ENCODE data around the gene RIC3.

The RIC3 gene

GRCh38 chr11:8102296-8102915 is 66.4 kb downstream of the RIC3 start:
- peak; percentile 40 for DNase-seq

GRCh38 chr11:8101421-8101820 is 67.4 kb downstream of the RIC3 start:
- no peak for DNase-seq

GRCh38 chr11:8100605-8101004 is 68.2 kb downstream of the RIC3 start:
- DNase-seq: peak; percentile 50

DNA sequence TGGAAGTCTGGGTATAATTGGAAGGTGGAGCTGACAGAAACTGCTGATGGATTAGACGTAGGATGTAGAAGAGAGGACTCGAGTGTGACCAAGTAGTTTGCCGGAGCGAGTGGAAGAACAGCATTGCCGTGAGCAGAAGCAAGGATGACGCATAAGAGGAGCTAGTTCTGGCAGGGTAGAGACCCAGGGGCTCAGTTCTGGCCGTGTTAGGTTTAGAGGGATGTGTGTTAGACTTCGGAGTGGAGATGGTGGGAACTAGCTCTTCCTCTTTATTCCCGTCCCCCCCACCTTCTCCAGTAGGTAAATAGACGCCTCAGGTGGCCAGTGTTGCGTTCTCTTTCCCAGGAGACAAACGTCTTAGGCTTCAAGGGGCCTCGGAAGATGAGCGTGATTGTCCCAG is 68.7 kb downstream of the RIC3 start:
- DNase-seq: no peak

GRCh38 chr11:8099291-8099899 is 69.4 kb downstream of the RIC3 start:
- peak; percentile 88 for DNase-seq

DNA sequence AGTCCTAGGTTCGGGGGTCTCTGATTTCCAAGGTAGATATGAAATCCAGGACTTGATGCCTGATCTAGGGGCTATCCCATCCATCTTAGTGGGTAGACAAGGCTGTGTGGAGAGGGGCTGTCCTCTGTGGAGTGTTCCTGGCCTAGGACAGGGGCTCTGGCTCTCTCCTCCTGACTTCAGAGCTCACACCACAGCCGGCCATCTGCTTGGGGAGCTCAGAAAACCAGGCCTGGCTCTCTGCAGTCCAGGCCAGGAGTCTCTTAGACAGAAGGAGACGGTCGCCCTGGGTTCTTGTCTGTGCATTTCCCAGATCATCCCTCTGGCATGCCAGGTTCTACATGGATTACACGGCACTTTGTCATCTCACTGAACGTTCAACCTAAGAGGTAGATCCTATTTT is 69.9 kb downstream of the RIC3 start:
- DNase-seq: peak; percentile 41

GRCh38 chr11:8098361-8098760 is 70.5 kb downstream of the RIC3 start:
- peak; percentile 41 for DNase-seq

DNA sequence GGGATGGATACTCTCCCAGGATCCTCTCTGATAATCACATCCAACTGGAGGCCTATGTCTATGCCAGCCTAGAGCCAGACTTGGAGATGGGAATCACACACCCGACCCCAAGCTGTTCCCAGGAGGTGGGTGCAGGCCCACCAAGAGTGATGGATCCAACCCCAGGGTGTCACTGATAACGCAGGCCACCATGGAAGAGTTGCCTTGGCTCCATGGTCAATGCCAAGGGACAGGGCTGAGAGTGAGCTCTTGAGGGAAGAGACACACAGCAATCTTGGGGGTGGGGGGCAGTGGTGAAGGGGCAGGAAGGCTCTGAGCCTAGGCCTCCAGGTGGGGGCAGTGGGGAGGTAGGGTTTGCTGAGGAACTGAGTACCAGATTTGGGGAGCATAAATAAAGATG is 70.9 kb downstream of the RIC3 start:
- no peak for DNase-seq

DNA sequence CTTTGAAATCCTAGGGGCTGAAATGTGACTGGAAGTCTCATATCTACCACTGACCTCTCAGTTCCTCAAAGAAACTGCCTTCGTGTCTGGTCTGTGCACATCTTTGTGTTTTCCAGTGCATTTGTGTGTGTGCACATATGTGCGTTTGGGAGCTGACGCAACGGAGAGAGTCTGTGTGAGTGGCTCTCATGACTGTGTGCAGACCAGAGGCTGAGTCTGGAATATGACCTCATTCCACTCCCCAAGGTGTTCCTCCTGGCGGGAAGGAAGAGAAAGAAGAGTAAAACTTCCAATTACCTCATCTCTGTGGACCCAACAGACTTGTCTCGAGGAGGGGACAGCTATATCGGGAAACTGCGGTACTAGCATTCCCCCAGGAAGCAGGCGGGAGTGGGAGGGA is 71.4 kb downstream of the RIC3 start:
- DNase-seq: peak; percentile 30

- DNase-seq: peak; percentile 46
Measured at GRCh38 chr11:8097062-8097461, 71.8 kb downstream of the RIC3 start.

DNA sequence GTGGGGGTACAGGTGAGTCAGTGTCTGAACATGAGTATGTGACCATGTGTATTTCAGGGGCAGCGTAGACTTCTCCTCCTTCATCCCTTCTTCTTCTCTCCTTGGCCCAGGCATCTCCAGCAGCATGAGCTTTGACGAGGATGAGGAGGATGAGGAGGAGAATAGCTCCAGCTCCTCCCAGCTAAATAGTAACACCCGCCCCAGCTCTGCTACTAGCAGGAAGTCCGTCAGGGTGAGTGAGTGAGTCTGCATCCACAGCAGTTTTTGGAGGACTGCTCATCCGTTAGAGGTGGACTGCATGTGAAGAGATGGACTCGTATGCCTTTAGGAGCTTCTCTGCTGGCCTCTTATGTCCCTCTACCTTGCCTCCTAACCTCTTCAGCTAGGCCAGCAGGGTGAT is 72.2 kb downstream of the RIC3 start:
- DNase-seq: peak; percentile 41

GRCh38 chr11:8095806-8096522 is 72.9 kb downstream of the RIC3 start:
- peak; percentile 43 for DNase-seq

GRCh38 chr11:8095371-8095770 is 73.5 kb downstream of the RIC3 start:
- peak; percentile 33 for DNase-seq

DNA sequence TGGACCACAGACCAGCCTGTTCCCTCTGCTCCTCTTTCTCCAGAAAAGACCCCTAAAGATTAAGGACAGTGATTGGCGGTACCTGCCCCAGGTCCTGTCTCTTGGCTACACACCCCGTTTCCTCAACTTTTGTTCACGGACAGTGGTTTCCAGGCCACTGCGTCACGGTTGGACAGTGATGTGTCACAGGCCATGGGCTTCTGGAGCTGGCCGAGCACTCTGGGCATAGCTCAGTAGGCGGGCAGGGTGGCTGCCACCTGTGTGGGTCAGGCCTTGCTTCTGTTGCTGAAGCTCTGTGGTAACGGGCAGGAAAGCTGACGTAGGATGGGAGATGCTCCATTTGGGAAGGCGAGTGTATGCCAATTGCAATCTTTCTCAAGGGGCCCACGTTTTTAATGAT is 74.2 kb downstream of the RIC3 start:
- no peak for DNase-seq

DNA sequence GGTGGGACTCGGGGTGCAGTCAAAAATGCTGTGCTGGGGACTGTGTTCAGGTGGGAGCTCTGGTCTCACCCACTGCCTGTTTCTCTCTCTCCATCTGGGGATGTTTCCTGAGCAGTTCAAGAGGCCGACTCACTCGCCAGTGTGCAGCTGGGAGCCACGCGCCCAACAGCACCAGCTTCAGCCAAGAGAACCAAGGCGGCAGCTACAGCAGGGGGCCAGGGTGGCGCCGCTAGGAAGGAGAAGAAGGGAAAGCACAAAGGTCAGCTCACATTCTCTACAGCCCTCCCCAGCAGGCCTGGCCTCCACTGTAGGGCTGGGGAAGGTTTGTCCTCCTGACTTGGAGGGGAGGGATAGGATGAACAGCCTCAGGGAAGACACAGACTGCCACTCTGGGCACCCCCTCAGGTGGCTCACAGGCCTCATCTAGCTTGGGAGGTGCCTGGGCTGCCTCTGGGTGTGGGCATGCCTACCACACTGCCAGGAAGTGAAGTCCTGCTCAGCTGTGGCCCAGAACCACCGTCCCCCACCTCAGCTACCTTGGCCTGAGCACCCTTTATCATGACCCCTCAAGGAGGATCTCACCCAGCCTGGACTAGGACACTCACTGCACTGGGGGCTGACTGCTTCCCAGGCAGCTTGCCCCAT is 74.8 kb downstream of the RIC3 start:
- DNase-seq: peak; percentile 54

DNA sequence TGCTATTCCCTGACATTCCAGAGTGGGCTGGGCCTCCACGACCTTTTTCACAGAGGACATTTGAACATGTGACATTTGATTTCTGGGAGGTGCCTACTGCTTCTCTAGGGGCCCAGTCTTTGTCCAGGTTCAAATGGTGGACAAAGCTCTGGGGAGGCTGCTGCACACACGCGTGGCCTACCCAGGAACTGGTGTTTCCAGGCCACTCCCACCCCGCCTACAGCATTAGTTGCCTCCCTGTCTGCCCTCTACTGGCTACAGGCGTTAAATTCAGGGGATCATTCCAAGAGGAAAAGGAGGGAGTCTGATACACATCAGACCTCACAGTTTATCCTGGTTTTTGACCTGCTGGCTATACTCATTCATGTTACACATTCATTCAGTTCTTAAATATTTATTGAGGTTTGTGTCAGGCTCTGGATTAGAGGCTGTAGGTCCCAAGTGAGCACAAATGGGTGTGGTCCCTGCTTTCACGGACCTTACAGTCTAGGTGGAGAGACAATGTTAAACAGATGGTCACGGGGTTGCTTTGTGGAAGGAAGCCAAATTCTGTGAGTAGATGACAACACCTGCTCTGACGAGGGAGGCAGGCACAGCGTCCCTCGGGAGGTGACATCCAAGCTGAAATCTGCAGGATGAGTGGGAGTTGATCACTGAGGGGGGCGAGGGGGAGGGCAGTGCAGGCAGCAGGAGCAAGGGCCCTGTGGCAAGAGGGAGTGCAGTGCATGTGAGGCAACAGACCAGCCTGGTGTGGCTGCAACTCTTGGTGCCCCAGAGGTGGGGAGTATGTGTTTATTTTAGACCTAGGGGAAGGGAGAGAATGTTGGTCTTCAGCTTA is 76.0 kb downstream of the RIC3 start:
- peak; percentile 63 for DNase-seq

DNA sequence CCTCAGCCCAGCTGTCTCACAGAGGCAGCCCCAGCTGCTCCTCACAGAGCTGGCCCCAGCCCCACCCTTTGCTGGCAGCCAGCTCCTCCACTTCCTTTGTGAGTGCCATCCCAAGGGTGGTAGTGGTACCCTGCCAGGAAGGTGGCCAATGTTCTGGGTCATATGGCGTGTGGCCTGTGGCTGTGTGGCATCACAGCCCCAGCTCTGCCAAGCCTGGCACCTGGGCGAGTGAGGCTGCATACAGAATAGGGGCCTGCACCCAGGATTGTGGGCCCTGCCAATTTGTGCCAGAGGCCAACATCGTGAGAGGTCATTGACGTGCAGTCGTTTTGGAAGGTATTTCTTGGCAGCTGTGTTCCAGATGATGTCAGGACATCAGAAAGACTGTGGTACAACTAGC is 77.1 kb downstream of the RIC3 start:
- peak; percentile 44 for DNase-seq

DNA sequence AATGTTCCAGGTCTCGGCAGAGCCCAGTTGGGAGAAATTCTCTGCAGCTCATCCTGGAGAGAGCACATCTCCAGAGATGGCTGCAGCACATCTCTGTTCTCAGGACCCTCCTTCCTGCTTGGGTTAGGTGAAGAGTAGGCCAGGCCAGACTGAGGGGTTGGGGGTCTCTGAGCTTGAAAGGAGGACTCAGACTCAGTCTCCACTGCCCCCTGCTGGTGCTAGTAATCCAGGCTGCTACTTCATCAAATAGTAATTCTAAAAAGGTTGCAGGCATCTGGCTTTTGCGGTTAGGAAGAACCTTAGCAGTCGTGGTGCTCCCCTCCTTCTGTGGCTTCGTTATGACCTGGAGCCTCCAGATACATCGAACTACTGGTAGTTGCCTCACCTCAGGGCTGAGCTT is 78.1 kb downstream of the RIC3 start:
- DNase-seq: no peak

DNA sequence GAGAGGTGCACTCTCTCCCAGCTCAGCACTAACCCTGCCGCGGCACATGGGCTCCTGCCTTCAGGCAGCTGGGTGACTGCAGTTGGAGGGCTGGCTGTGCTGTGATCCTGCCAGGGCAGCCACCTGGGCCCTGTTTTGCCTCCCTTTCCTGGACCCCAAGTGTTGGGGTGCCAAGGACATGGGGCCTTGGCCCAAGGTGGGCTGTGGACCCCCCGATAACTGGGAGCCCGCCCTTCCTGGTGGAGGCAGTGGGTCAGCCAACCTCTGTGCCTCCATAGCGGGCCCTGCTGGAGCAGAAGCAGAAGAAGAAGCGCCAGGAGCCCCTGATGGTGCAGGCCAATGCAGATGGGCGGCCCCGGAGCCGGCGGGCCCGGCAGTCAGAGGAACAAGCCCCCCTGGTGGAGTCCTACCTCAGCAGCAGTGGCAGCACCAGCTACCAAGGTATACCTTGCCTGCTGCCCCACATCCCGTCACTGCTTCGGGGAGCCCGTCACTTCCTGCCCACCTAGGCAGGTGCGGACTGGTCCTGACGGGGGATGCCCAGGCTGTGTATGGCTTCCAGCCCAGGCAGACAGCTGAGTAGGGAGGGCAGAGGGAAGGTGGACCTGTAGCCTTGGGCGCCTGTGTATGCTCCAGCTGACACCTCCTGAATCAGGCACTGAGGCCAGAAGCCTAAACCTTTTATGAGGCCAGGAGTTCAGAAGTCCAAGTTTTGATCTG is 78.9 kb downstream of the RIC3 start:
- DNase-seq: no peak

DNA sequence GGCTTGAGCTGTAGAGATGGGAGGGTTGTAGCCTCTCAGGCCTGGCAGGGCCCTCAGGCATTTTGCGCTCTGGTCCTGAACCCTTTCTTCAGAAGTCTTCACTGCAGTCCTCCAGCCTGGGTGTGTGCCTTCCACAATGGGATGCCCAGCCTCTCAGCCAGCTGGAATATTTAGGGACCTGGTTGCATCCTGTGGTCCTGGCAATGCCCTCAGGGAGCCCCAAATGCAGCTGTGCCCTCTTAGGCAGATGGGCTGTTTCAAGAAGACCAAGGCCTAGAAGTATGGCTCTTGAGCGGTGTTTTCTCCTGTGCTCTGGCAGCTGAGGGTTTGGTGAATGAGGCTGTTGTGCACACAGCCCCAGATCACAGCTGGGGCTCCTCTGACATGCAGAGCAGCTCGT is 81.1 kb downstream of the RIC3 start:
- no peak for DNase-seq

- no peak for DNase-seq
Measured at GRCh38 chr11:8087185-8087584, 81.6 kb downstream of the RIC3 start.

GRCh38 chr11:8086571-8086970 is 82.3 kb downstream of the RIC3 start:
- DNase-seq: no peak
